ENCODE data around the gene CHIA.
"Not testable (repeated sequence)": the region's sequence is repeated elsewhere in the genome, so short reads cannot be mapped to it uniquely, and the experiment has no call there.

CHIA gene

GRCh38 chr1:111285879-111286278 lies 4.8 kb upstream of the CHIA start:
- DNase-seq (ENCODE audit: low read depth in 3 of 3) = no peak

- no peak for DNase-seq (ENCODE audit: low read depth in 3 of 3)
Observed at GRCh38 chr1:111286912-111287311, 3.7 kb upstream of the CHIA start.

- DNase-seq (ENCODE audit: low read depth in 3 of 3) = no peak
Observed at GRCh38 chr1:111289371-111289770, 1.3 kb upstream of the CHIA start.

GRCh38 chr1:111290104-111290503 lies 547 bp upstream of the CHIA start:
- no peak for DNase-seq (ENCODE audit: low read depth in 3 of 3)

- no peak for DNase-seq (ENCODE audit: low read depth in 3 of 3)
Observed at GRCh38 chr1:111294390-111294789, 3.7 kb downstream of the CHIA start.

- DNase-seq (ENCODE audit: low read depth in 3 of 3) = no peak
Observed at GRCh38 chr1:111302374-111302773, 11.7 kb downstream of the CHIA start.

GRCh38 chr1:111309690-111310089 lies 19.0 kb downstream of the CHIA start:
- no peak for DNase-seq (ENCODE audit: low read depth in 3 of 3)

GRCh38 chr1:111318523-111318922 lies 27.9 kb downstream of the CHIA start:
- no peak for DNase-seq (ENCODE audit: low read depth in 3 of 3)

GRCh38 chr1:111320066-111320879 lies 29.6 kb downstream of the CHIA start:
- no peak for DNase-seq (ENCODE audit: low read depth in 3 of 3)

- DNase-seq (ENCODE audit: low read depth in 3 of 3) = no peak
Observed at GRCh38 chr1:111323231-111323630, 32.6 kb downstream of the CHIA start.

GRCh38 chr1:111332190-111332589 lies 41.5 kb downstream of the CHIA start:
- DNase-seq (ENCODE audit: low read depth in 3 of 3) = no peak

- peak in 2 of 3 experiments; percentile 31 to 32 for DNase-seq (ENCODE audit: low read depth in 3 of 3)
Observed at GRCh38 chr1:111334169-111334568, 43.5 kb downstream of the CHIA start.

GRCh38 chr1:111335214-111335877 lies 44.7 kb downstream of the CHIA start:
- not testable (repeated sequence) for DNase-seq (ENCODE audit: low read depth in 3 of 3)

GRCh38 chr1:111338849-111339248 lies 48.2 kb downstream of the CHIA start:
- not testable (repeated sequence) for DNase-seq (ENCODE audit: low read depth in 3 of 3)

GRCh38 chr1:111346089-111346885 lies 55.6 kb downstream of the CHIA start:
- peak; percentile 65 to 71 (median 66) for DNase-seq (ENCODE audit: low read depth in 3 of 3)

GRCh38 chr1:111347026-111347425 lies 56.4 kb downstream of the CHIA start:
- DNase-seq (ENCODE audit: low read depth in 3 of 3) = no peak

- DNase-seq (ENCODE audit: low read depth in 3 of 3) = no peak
Observed at GRCh38 chr1:111351700-111352099, 61.0 kb downstream of the CHIA start.

- DNase-seq (ENCODE audit: low read depth in 3 of 3) = no peak
Observed at GRCh38 chr1:111354584-111354983, 63.9 kb downstream of the CHIA start.

- no peak for DNase-seq (ENCODE audit: low read depth in 3 of 3)
Observed at GRCh38 chr1:111358964-111359363, 68.3 kb downstream of the CHIA start.

GRCh38 chr1:111359376-111359775 lies 68.7 kb downstream of the CHIA start:
- no peak for DNase-seq (ENCODE audit: low read depth in 3 of 3)

GRCh38 chr1:111360257-111360656 lies 69.6 kb downstream of the CHIA start:
- not testable (repeated sequence) for DNase-seq (ENCODE audit: low read depth in 3 of 3)

GRCh38 chr1:111361761-111362160 lies 71.1 kb downstream of the CHIA start:
- no peak for DNase-seq (ENCODE audit: low read depth in 3 of 3)

Measured in stimulated activated CD4-positive, alpha-beta T cell treated with anti-CD3 and anti-CD28 coated beads, TNF-alpha, amount 100 ng/mL, for 4 hours (primary cell).